ENCODE measurements around the gene RALGDS.
A peak's percentile ranks its signal among the peaks of the same experiment; 100 is the strongest.
"Not testable (repeated sequence)": the region's sequence is repeated elsewhere in the genome, so short reads cannot be mapped to it uniquely, and the experiment has no call there.

RALGDS gene

DNA sequence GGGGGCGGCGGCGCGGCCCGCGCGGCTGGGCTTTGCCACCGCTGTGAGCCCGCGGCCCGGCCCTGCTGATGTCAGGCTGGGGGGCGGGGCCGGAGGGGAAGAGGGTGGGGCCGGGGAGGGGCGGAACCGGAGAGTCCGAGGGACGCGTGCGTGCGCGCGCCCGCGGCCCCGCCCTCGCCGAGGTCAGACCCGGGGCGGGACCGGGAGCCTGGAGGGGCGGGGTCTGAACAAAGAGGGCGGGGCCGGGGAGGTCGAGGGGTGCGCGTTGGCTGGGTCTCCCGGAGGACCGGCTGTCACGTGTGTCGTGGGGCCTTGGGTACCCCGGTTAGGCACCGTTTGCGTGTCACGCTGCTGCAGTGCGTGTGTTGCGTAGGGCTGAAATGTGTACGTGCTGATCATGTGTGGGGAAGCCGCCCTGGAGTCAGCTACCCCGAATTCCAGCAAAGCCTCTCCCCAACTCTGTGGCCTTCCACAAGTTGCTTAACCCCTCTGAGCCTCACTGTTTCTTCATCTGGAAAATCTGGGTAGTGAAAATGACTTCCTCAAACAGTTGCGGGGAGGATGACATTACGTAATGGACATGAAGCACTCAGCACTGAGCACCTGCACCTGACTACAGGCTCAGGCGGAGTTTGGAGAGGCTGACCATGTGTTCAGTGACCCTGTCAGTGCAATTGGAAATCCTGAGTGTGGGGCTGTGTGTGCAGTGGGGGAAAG is at the start of gene RALGDS:
TSS of gene RALGDS (minus strand) at position 43 of the 717 bp plus-strand sequence. CDS start 86 bp downstream, outside the sequence.
- peaks cover 18% of the 10 kb centered on the region for H3K27me3 ChIP-seq (ENCODE audit: control insufficient read depth, insufficient read depth, low read length)
- H3K4me3 ChIP-seq (ENCODE audit: low read depth, low read length) = peak within 1 kb of the TSS; percentile 71
- peak within 1 kb of the TSS; percentile 52 for H3K9ac ChIP-seq (ENCODE audit: low read length)
- peaks cover 27% of the 10 kb centered on the region for H3K4me1 ChIP-seq (ENCODE audit: control insufficient read depth, insufficient read depth, low read length)
- no peak within 1 kb of the TSS for H3K27ac ChIP-seq (ENCODE audit: low read depth, low read length)
- H3K9me3 ChIP-seq (ENCODE audit: control insufficient read depth, insufficient read depth, low read depth, low read length) = no peaks in the 10 kb centered on the region
- no peaks in the 10 kb centered on the region for H3K36me3 ChIP-seq (ENCODE audit: control insufficient read depth, insufficient read depth, low read length)

DNA sequence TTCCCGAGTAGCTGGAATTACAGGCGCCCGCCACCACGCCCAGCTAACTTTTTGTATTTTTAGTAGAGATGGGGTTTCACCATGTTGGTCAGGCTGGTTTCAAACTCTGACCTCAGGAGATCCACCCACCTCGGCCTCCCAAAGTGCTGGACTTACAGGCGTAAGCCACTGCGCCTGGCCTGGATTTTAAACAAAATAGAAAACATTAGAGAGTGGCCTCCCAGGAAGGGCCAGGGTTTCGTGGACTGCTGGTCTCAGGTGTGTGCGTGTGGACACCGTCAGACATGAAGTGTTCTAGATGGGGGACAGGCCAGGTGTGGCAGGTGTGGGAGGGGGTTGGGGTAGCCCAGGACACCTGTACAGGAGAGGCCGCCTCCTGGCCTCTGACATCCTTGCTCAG is 49.7 kb upstream of the RALGDS start:
- H3K36me3 ChIP-seq (ENCODE audit: control insufficient read depth, insufficient read depth, low read length) = no peaks in the 10 kb centered on the region
- peaks cover 12% of the 10 kb centered on the region; the same call in 1 of the 2 replicates for H3K4me1 ChIP-seq (ENCODE audit: control insufficient read depth, insufficient read depth, low read length)
- H3K27ac ChIP-seq (ENCODE audit: low read depth, low read length) = no peak overlapping the region
- peaks cover 6% of the 10 kb centered on the region; the same call in 1 of the 2 replicates for H3K27me3 ChIP-seq (ENCODE audit: control insufficient read depth, insufficient read depth, low read length)
- no peaks in the 10 kb centered on the region for H3K9me3 ChIP-seq (ENCODE audit: control insufficient read depth, insufficient read depth, low read depth, low read length)
- H3K4me3 ChIP-seq (ENCODE audit: low read depth, low read length) = no peak overlapping the region
- no peak overlapping the region for H3K9ac ChIP-seq (ENCODE audit: low read length)

DNA sequence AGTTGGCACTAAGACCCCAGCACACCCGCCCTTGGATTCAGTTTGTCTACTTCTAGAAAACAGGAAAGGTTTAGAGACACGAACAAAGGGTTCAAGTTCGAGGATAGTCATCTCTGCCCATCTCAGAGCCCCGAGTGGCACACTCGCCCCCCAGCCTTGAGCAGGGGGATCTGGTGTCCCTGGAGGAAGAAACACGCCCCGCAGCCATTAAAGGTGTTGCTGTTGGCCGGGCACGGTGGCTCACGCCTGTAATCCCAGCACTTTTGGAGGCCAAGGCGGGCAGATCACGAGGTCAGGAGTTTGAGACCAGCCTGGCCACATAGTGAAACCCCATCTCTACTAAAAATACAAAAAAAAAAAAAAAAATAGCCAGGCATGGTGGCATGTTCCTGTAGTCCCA is 48.6 kb upstream of the RALGDS start:
- H3K27me3 ChIP-seq (ENCODE audit: control insufficient read depth, insufficient read depth, low read length); H3K9me3 ChIP-seq (ENCODE audit: control insufficient read depth, insufficient read depth, low read depth, low read length); H3K9ac ChIP-seq (ENCODE audit: low read length); H3K36me3 ChIP-seq (ENCODE audit: control insufficient read depth, insufficient read depth, low read length); H3K4me3 ChIP-seq (ENCODE audit: low read depth, low read length); H3K27ac ChIP-seq (ENCODE audit: low read depth, low read length): not testable (repeated sequence)
- H3K4me1 ChIP-seq (ENCODE audit: control insufficient read depth, insufficient read depth, low read length) = peaks cover 12% of the 10 kb centered on the region; the same call in 1 of the 2 replicates

DNA sequence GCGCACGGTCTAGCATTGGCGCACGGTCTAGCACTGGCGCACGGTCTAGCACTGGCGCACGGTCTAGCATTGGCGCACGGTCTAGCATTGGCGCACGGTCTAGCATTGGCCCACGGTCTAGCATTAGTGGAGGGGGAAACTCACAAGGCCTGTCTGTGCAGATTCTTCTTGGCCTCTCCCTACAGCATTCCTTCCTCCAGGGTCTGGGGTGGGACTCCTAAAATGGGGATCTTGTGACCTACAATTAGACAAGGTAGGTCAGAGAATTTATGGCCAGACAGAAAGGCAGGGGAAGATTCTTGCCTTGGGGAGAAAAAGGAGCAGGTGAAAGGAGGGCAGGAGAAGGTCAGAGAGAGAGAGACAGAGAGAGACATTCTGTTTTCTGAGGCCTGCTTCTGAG is 48.1 kb upstream of the RALGDS start:
- no peak overlapping the region for H3K27ac ChIP-seq (ENCODE audit: low read depth, low read length)
- no peak overlapping the region for H3K4me3 ChIP-seq (ENCODE audit: low read depth, low read length)
- peaks cover 15% of the 10 kb centered on the region; the same call in 1 of the 2 replicates for H3K4me1 ChIP-seq (ENCODE audit: control insufficient read depth, insufficient read depth, low read length)
- peaks cover 14% of the 10 kb centered on the region for H3K27me3 ChIP-seq (ENCODE audit: control insufficient read depth, insufficient read depth, low read length)
- no peaks in the 10 kb centered on the region for H3K36me3 ChIP-seq (ENCODE audit: control insufficient read depth, insufficient read depth, low read length)
- H3K9ac ChIP-seq (ENCODE audit: low read length) = peak overlapping the region; percentile 13
- H3K9me3 ChIP-seq (ENCODE audit: control insufficient read depth, insufficient read depth, low read depth, low read length) = no peaks in the 10 kb centered on the region

DNA sequence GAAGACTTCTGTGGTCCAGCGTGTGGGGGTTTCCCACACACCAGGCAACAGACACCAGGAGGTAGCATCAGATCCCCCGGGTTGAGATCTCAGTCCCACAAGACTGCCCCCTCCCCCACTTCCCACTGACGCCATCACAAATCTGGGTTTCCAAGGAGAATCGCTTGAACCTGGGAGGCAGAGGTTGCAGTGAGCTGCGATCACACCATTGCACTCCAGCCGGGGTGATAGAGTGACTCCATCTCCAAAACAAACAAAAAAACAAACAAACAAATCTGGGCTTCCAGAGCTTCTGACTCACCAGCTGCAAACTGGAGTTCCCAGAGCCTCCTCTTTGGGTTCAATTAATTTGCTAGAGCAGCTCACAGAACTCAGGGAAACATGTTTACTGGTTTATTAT is 47.4 kb upstream of the RALGDS start:
- Histone ChIP-seq H3K27ac (ENCODE audit: low read depth, low read length) (no peak overlapping the region), H3K9ac (ENCODE audit: low read length) (no peak overlapping the region), H3K9me3 (ENCODE audit: control insufficient read depth, insufficient read depth, low read depth, low read length) (no peaks in the 10 kb centered on the region), H3K4me3 (ENCODE audit: low read depth, low read length) (no peak overlapping the region), H3K27me3 (ENCODE audit: control insufficient read depth, insufficient read depth, low read length) (peaks cover 13% of the 10 kb centered on the region), H3K36me3 (ENCODE audit: control insufficient read depth, insufficient read depth, low read length) (no peaks in the 10 kb centered on the region), H3K4me1 (ENCODE audit: control insufficient read depth, insufficient read depth, low read length) (peaks cover 17% of the 10 kb centered on the region; the same call in 1 of the 2 replicates)

DNA sequence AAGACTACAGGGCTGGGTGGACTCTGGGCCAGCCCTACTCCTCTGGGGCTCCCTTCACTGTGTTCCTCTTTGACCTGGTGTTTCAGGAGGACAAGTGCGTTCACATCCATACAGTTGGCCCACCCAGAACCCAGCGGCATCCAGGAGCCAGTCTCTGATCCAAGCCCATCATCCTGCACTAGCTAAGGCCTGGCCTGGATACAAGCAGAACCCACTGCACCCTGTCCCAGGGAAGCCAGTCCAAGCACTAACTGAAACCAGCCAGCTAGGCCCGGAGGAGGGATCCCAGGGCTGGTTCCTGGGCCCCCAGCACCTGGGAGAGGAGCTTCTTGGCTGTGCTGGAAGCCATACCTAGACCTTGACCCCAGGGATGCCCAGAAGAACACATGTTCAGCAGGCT is 46.7 kb upstream of the RALGDS start:
- H3K4me1 ChIP-seq (ENCODE audit: control insufficient read depth, insufficient read depth, low read length) = peaks cover 21% of the 10 kb centered on the region; the same call in 1 of the 2 replicates
- H3K9me3 ChIP-seq (ENCODE audit: control insufficient read depth, insufficient read depth, low read depth, low read length) = no peaks in the 10 kb centered on the region
- H3K27me3 ChIP-seq (ENCODE audit: control insufficient read depth, insufficient read depth, low read length) = peaks cover 19% of the 10 kb centered on the region
- no peak overlapping the region for H3K9ac ChIP-seq (ENCODE audit: low read length)
- H3K36me3 ChIP-seq (ENCODE audit: control insufficient read depth, insufficient read depth, low read length) = no peaks in the 10 kb centered on the region
- H3K27ac ChIP-seq (ENCODE audit: low read depth, low read length) = no peak overlapping the region
- no peak overlapping the region for H3K4me3 ChIP-seq (ENCODE audit: low read depth, low read length)

DNA sequence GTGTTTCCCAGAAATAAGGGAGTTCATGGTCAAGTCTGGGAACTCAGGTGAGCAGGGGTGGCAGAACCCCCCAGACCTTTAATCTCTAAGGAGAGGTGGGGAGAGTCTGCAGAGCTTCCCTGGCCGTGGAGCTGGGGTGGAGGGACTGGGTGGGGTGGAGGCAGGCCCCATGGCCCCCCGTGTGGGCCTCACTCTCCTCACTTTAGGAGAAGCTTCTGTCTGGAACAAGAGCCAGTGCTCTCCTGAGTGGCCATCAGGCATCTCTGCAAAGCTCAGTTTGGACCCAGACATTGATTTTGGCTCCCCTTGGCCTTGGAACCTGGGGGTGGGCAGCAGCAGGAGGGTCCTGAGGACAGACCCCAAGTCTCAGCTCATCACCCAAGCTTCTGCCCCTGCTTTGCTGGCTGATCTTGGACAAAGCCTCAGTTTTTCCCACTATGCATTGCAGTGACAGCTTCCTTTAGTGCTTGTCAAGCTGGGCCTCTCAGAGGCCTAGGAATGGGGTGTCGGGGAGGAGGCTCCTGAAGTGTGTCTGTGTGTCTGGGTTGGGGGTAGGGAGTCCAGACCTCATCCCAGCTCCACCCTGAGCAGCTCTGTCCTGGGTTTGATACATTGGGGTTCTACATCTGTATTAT is 46.2 kb upstream of the RALGDS start:
- H3K27me3 ChIP-seq (ENCODE audit: control insufficient read depth, insufficient read depth, low read length) = peaks cover 25% of the 10 kb centered on the region
- no peaks in the 10 kb centered on the region for H3K9me3 ChIP-seq (ENCODE audit: control insufficient read depth, insufficient read depth, low read depth, low read length)
- no peak overlapping the region for H3K27ac ChIP-seq (ENCODE audit: low read depth, low read length)
- H3K4me1 ChIP-seq (ENCODE audit: control insufficient read depth, insufficient read depth, low read length) = peaks cover 21% of the 10 kb centered on the region; the same call in 1 of the 2 replicates
- no peaks in the 10 kb centered on the region for H3K36me3 ChIP-seq (ENCODE audit: control insufficient read depth, insufficient read depth, low read length)
- H3K9ac ChIP-seq (ENCODE audit: low read length) = no peak overlapping the region
- no peak overlapping the region for H3K4me3 ChIP-seq (ENCODE audit: low read depth, low read length)

DNA sequence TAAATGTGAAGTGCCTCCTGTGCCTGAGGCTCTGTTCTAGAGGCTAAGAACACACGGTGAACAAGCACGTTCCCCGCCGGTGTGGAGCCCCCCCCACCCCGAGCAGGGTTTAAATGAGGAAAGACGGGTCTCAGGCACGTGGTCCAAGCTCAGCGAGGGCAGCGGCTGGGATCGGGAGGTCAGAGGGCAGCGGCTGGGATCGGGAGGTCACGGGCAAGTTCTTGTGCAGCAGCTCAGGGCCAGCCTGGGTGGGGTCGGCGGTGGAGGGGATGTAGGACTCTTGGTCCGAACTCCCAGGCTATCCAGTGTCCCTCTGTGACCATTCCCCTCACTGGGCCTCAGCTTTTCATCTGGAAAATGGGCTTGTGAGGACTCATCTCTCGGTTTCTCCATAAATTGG is 45.4 kb upstream of the RALGDS start:
- Histone ChIP-seq H3K36me3 (ENCODE audit: control insufficient read depth, insufficient read depth, low read length) (no peaks in the 10 kb centered on the region), H3K9me3 (ENCODE audit: control insufficient read depth, insufficient read depth, low read depth, low read length) (no peaks in the 10 kb centered on the region), H3K9ac (ENCODE audit: low read length) (no peak overlapping the region), H3K4me3 (ENCODE audit: low read depth, low read length) (no peak overlapping the region), H3K27ac (ENCODE audit: low read depth, low read length) (no peak overlapping the region), H3K4me1 (ENCODE audit: control insufficient read depth, insufficient read depth, low read length) (peaks cover 21% of the 10 kb centered on the region; the same call in 1 of the 2 replicates), H3K27me3 (ENCODE audit: control insufficient read depth, insufficient read depth, low read length) (peaks cover 30% of the 10 kb centered on the region)

DNA sequence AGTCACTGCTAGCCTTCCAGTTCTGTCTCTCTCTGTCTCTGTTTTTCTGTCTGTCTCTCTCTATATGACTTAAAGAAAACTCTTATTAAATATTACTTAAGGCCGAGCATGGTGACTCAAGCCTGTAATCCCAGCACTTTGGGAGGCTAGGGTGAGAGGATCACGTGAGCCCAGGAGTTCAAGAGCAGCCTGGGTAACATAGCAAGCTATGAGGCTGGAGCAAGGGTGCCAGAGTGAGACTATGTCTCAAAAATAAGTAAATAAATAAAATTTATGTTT is 44.4 kb upstream of the RALGDS start:
- Histone ChIP-seq H3K4me3 (ENCODE audit: low read depth, low read length) (no peak overlapping the region), H3K27me3 (ENCODE audit: control insufficient read depth, insufficient read depth, low read length) (peaks cover 31% of the 10 kb centered on the region), H3K9me3 (ENCODE audit: control insufficient read depth, insufficient read depth, low read depth, low read length) (no peaks in the 10 kb centered on the region), H3K4me1 (ENCODE audit: control insufficient read depth, insufficient read depth, low read length) (peaks cover 21% of the 10 kb centered on the region; the same call in 1 of the 2 replicates), H3K36me3 (ENCODE audit: control insufficient read depth, insufficient read depth, low read length) (no peaks in the 10 kb centered on the region), H3K9ac (ENCODE audit: low read length) (no peak overlapping the region), H3K27ac (ENCODE audit: low read depth, low read length) (no peak overlapping the region)

DNA sequence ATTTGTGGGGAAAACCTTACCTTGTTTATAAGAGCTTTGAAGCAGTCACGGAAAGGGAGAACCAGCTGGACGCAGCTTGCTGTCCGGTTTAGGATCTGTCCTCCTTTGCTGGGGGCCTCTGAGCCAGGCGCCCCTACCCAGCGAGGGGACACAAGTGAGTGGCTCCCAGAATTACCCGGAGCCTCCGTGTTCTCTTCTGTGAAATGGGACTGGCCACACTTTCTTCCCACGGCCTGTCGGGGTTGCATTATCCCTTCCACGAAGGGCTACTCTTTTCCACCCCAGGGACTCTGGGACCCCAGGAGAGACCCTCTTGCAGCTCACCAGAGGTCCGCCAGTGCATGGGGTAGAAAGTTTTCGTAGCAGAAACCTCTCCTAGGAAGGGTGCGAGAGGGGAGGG is 43.2 kb upstream of the RALGDS start:
- Histone ChIP-seq H3K27ac (ENCODE audit: low read depth, low read length) (no peak overlapping the region), H3K4me1 (ENCODE audit: control insufficient read depth, insufficient read depth, low read length) (peaks cover 20% of the 10 kb centered on the region; the same call in 1 of the 2 replicates), H3K9ac (ENCODE audit: low read length) (peak overlapping the region; percentile 13), H3K27me3 (ENCODE audit: control insufficient read depth, insufficient read depth, low read length) (peaks cover 31% of the 10 kb centered on the region), H3K9me3 (ENCODE audit: control insufficient read depth, insufficient read depth, low read depth, low read length) (no peaks in the 10 kb centered on the region), H3K36me3 (ENCODE audit: control insufficient read depth, insufficient read depth, low read length) (no peaks in the 10 kb centered on the region), H3K4me3 (ENCODE audit: low read depth, low read length) (peak overlapping the region; percentile 74)

DNA sequence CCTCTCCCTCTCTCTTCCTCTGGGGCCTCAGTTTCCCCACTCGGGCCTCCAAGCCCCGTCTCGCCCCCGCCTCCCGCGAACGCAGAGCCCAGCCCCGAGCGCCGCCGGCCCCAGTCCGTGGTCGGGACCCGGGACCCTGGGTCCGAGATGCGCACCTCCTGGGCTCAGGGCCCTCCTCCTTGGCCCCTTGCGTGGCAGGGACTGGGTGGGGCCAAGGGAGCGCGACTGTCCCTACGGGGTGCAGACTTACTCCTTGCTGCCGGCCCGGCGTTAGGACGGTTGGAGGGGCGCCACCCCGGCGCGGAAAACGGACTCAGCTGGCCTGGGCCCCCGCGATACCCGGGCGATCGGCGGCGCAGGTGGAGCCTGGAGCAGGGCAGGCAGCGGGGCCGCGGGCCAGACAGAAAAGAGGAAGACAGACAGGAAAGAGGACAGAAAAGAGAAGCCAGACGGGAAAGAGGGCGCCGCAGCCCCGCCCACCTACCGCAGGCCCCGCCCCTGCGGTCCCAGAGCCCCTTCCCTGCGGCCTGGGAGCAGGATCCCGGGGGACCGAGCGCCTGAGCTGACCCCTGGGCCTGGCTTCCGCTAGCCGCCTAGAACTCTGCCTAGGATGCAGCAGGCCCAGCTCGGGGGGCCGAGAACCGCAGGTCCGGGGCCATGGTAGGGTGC is 42.6 kb upstream of the RALGDS start, which contains the start of gene GBGT1:
TSS of gene GBGT1 (minus strand) at position 411 of the 669 bp plus-strand sequence. CDS start 1,502 bp downstream, outside the sequence.
- Histone ChIP-seq H3K4me1 (ENCODE audit: control insufficient read depth, insufficient read depth, low read length) (peaks cover 15% of the 10 kb centered on the region; the same call in 1 of the 2 replicates), H3K9ac (ENCODE audit: low read length) (peak within 1 kb of the TSS; percentile 16), H3K27me3 (ENCODE audit: control insufficient read depth, insufficient read depth, low read length) (peaks cover 31% of the 10 kb centered on the region), H3K9me3 (ENCODE audit: control insufficient read depth, insufficient read depth, low read depth, low read length) (no peaks in the 10 kb centered on the region), H3K36me3 (ENCODE audit: control insufficient read depth, insufficient read depth, low read length) (no peaks in the 10 kb centered on the region), H3K27ac (ENCODE audit: low read depth, low read length) (no peak within 1 kb of the TSS), H3K4me3 (ENCODE audit: low read depth, low read length) (peak within 1 kb of the TSS; percentile 74)
